Fibroblast of skin of right quadriceps (primary cell): ENCODE data around the gene NIP7.
"Not testable (repeated sequence)": the region's sequence is repeated elsewhere in the genome, so short reads cannot be mapped to it uniquely, and the experiment has no call there.

Experiments used
- DNase-seq: peaks from one replicate; pipeline ENCODE4 v3.0.0-alpha.2; 2013

NIP7 gene

GRCh38 chr16:69348222-69348621 lies 8.7 kb downstream of the NIP7 start:
- DNase-seq, result no peak

- DNase-seq, result no peak
Observed at GRCh38 chr16:69349536-69349935, 10.0 kb downstream of the NIP7 start.

- no peak for DNase-seq
Observed at GRCh38 chr16:69350536-69351133, 11.1 kb downstream of the NIP7 start.

GRCh38 chr16:69351309-69352027 lies 11.9 kb downstream of the NIP7 start, which contains the start of gene TMED6:
TSS of gene TMED6 (minus strand) at chr16:69351786. CDS start at chr16:69351753, 33 bp downstream.
- DNase-seq, result no peak

- not testable (repeated sequence) for DNase-seq
Observed at GRCh38 chr16:69360070-69360469, 20.5 kb downstream of the NIP7 start.

- no peak for DNase-seq
Observed at GRCh38 chr16:69363281-69363717, 23.7 kb downstream of the NIP7 start.

GRCh38 chr16:69364088-69364487 lies 24.5 kb downstream of the NIP7 start:
- DNase-seq, result no peak

- DNase-seq, result no peak
Observed at GRCh38 chr16:69365901-69366300, 26.3 kb downstream of the NIP7 start.

GRCh38 chr16:69366431-69366830 lies 26.9 kb downstream of the NIP7 start:
- no peak for DNase-seq

GRCh38 chr16:69367980-69368379 lies 28.4 kb downstream of the NIP7 start:
- DNase-seq, result no peak

- no peak for DNase-seq
Observed at GRCh38 chr16:69368866-69369265, 29.3 kb downstream of the NIP7 start.

GRCh38 chr16:69371564-69371963 lies 32.0 kb downstream of the NIP7 start:
- DNase-seq, result no peak

GRCh38 chr16:69373019-69373418 lies 33.4 kb downstream of the NIP7 start:
- no peak for DNase-seq

GRCh38 chr16:69376393-69377059 lies 37.0 kb downstream of the NIP7 start:
- no peak for DNase-seq

GRCh38 chr16:69378036-69378435 lies 38.5 kb downstream of the NIP7 start:
- DNase-seq, result no peak

- no peak for DNase-seq
Observed at GRCh38 chr16:69378760-69379159, 39.2 kb downstream of the NIP7 start.

- DNase-seq, result no peak
Observed at GRCh38 chr16:69381231-69381630, 41.7 kb downstream of the NIP7 start.

- DNase-seq, result no peak
Observed at GRCh38 chr16:69382421-69382820, 42.8 kb downstream of the NIP7 start.

GRCh38 chr16:69384974-69385373 lies 45.4 kb downstream of the NIP7 start:
- DNase-seq, result no peak

- DNase-seq, result peak; percentile 69
Observed at GRCh38 chr16:69386596-69386995, 47.0 kb downstream of the NIP7 start.
